M059J (cell line): ENCODE data around the gene CD247. TPM values are rescaled to one million over a fixed set of nuclear protein-coding genes. Genes with fewer than 3 reads are reported as not detected.

Experiments
- DNase-seq: peaks from one replicate; pipeline ENCODE4 v3.0.0-alpha.2; 2012; ENCODE audit warnings: low read depth
- total RNA-seq: library from RNA; depleted of rRNA; stranded (reverse); fragments of >200 nt; shearing (Covaris generic); gene quantifications from 2 replicates; pipeline ENCODE4 v1.2.3, GENCODE V29; 2014

Gene CD247
- total RNA-seq, 1 experiment from 2014 or later = not detected

DNA sequence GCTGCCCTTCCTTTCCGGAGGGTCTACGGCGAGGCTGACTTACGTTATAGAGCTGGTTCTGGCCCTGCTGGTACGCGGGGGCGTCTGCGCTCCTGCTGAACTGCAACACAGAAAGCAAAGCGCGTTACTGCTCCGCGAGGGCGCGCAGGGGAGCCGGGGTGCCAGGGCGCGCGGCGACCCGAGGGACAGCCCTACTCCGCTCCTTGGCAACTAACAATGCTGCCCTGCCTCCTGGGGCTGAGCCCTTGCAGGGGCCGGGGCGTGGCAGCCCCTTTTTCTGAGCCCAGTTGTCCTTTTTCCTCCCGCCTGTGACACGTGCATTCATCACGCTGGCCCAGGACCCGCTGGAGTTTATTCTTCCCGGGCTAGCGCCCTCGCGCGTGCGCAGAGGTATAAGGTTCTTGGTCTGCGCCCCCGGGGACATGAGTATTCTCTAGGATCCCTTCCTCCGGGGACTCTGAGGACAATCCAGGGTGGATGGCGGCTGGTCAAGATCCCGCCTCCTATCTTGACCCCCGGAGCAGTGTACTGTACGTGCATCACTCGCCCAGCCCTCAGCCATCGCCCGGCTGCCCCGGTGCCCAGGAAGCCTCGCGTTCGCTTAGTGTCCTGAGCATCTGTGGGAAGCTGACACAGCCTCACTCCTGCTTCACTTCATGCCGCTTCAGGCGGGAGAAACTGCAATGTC is 78.9 kb downstream of the CD247 start:
- peak; percentile 60 for DNase-seq

DNA sequence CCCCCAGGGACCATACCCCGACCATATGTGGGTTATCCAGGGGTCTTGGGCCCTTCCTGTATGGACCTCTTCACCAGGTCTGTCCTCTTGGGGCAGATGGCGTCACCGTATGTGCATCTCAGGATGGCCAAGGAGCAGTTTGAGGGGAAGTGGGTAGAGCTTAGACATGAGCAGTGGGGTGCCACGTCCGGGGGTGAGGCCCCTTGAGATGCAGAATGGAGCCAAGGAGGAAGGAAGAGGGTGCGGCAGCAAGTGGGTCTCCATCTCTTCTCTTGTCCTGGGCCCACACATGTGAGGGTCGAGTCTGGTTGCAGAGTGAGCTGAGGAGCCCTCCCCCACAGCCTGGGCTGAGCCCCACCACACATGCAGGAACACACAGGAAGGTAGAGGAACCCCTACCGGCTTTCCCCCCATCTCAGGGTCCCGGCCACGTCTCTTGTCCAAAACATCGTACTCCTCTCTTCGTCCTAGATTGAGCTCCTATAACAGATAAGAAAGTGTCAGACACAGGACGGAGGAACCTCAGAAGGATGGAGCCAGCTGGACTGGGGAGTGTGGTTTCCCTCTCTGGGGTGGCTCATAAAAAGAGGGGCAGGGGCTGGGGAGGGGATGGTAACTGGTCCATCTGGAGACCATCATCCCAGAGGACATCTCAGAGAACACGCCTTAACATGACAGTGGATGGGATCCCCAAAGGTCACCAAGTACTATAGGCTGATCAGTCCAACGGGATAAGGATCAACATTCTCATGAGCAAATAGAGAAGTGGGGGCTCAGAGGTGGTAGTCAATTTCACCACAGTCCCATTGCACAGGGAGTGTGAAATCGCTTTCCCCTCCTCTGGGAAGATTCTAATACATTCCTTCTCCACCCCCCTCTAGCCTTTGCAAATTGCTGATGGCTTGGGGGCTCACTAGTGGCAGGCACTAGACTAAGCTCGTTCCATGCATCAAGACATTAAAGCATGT is 79.9 kb downstream of the CD247 start:
- no peak for DNase-seq

DNA sequence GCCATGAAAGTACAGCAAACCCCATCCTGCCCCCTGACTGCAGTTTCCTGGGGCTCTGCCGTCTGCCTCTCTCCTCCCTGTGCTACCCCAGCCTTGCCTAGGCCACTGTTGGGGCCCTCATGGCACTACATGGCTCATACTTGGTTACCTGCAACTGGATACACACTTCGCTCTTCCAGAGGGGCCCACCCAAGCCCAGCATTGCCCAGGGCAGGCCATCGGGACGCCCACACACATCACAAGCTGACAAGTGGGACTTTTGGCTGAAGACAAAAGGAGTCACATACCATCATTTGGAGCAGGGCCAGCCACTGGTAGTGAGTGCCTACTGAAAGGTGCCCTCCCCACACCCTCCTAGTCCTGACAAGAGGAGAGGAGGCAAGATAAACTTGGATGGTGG is 82.8 kb downstream of the CD247 start:
- DNase-seq = no peak

GRCh38 chr1:167434306-167434705 is 84.0 kb downstream of the CD247 start:
- no peak for DNase-seq

GRCh38 chr1:167433884-167434283 is 84.4 kb downstream of the CD247 start:
- no peak for DNase-seq

GRCh38 chr1:167432780-167433179 is 85.5 kb downstream of the CD247 start:
- DNase-seq = no peak

DNA sequence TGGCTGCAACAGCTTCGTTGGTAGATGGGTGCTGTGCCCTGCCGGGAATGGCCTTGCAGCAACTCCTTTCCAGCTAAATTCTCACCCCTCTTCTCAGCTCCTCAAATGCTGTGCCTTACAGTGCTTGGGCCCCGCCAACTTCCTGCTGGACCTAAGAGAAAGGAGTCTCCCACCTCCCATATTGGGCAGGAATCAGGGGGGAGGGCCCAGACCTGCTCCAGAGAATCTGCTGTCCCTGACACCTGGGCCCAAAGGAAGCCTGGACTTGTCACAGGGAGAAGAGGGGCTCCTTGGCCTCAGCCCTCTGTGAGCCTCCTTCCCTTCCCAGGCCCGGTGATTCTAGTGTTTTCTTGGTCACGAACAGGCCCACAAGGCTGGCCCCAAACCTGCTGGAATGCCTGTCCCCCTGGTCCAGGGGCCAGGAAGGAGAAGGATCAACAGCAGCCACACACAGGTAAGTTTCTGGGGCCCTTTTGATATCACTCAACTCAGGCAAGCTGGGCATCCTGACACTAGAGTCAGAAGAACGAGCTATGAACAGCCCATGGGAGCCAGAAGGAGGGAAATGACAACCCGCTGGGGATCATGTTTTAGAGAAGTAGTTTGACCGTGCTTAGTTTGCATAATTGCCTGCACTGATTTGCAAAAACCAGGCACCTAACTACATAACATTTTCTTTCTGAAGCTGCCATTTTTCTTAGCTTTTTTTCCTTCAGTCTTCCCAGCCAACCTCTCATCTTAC is 86.2 kb downstream of the CD247 start:
- DNase-seq = no peak

- no peak for DNase-seq
These were observed 86.9 kb downstream of the CD247 start for GRCh38 chr1:167431261-167431908.

DNA sequence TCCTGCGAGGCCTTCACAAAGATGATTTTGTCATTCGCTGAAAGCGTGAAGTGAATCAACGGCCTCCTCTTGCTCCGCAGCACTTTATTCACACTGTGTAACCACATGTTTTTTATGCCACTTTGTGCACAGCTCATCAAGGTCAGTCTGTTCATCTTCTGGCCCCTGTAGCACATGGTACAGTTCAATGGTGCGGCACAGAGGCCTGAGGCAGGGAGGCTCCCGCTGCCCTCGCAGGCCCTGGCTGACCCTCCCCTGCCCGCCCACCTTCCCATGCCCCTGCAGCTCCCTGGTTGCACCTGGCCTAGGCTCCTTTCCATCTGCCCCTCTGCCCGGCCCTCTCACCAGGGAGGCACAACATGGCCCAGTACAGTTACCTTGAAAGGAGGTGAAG is 87.5 kb downstream of the CD247 start:
- no peak for DNase-seq

DNA sequence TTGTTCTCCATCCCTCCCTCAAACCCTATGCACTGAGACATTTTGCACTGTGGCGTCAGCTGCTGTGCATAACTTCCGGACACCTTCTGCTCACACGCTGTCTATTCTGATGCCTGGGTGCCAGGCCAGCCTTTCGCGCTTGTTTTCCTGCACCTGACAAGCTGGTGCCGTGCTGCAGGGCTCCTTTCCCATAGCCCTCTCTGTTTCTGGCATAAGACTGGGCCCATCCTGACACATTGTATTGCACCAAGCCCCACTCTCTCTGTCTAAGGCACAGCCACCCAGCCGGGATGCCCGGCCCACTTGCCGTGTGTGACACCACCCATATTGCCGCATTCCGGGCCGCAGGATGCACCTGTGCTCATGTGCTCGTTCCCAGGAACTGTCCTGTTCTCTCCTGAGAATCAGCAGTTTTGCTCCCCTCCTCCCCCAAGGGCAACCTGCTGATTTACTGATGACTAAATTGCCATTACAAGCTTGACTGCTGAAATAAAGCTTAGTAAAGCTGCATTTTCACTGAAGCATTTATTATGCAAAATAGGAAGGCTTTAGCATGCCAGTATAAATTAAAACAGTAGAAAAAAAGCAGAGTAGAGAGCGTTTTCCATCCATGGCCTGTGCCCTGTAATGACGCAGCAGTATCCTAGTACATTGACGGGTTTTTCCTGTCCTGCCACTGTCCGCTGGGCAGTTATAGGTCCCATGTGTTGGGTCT is 88.0 kb downstream of the CD247 start:
- no peak for DNase-seq

DNA sequence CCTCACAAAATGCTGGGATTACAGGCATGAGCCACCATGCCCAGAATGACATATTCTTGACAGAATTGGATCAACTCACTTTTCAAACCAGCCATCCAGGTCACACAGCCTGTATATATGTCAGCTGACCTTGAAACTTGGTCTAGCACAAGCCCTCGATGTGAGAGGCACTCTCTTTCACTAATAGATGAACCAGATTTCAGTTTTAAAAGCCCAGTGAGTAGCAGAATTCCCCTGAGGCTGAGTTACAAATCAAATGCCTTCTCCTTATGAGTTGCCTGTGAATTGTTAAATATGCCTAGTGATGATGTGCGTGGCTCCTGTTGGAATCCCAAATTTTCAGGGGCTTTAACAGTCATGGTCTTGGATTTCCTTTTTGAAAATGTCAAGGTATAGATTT is 88.7 kb downstream of the CD247 start:
- DNase-seq = no peak

DNA sequence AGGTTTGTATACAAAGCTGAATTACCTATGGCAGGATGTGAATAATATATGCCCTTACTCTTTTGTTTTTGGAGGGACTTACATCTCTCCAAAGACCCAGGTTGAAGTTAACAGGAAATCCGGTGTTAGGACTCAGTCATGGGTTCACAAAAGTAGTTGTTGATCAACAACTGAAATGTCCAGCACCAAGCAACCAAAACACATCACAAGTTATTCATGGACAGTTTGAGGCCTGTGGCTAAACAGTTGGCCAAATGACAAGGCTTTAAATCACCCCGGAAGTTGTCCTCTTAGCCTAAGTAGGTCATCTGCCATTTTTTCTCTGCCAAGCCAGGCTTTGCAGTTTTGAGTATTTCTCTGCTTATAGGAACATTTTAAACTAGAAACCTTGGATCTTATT is 89.9 kb downstream of the CD247 start:
- DNase-seq = peak; percentile 66

DNA sequence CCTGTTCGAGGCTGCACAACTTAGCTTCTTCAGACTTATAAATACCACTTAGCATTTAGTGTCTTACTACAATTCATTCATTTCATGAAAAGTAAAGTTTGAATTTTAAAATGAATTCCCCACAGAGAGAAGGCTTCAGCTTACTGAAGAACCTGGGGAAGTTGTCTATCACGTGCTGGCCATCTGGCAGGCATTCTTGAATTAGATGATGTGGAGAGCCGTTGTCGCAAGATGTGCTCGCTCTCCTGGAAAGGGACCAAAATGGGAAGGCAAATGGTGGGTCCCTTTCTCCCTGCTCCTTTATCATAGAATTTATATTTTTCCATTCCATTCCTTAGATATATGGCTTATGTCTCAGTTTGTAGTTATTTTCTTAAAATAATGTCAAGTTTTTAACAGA is 90.5 kb downstream of the CD247 start:
- no peak for DNase-seq

DNA sequence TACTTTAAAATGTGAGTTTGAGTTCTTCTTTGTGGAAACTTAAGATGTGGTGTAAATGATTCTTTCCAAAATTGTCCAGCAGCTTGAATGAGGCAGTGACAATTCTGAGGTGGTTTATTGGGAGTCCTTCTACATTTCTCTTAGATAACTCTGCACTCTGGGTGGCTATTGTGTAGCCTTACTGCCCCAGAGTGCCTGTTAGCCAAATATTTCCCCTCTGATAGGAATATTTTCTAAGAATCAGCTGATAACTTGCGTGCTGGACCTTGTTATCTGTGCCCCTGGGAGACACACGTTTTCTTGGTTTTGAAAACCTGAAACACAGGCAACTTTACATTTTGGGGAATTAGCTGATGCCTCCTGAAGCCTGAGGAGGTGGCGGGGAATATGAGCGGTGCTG is 91.6 kb downstream of the CD247 start:
- DNase-seq = no peak

DNA sequence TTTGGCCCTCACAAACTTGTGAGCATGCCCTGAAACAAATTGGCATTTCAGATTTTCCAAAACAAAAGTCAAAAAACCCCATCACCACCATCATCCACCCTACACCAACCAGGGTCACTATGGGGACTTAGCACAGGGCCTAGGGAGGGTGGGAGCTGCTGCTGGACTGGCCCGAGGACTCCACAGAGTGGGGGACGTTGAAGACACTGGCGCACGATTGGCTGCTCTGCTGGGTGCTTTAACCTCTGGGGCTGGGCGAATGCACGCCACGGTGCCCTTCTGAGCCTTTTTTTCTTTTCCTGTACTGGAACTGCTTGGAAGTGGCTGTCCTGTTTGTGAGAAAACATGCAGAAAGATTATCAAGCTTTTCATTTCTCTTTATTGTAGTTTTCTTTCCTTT is 92.8 kb downstream of the CD247 start:
- no peak for DNase-seq

GRCh38 chr1:167423684-167424619 is 94.4 kb downstream of the CD247 start:
- DNase-seq = no peak

GRCh38 chr1:167420510-167420909 is 97.8 kb downstream of the CD247 start:
- no peak for DNase-seq

DNA sequence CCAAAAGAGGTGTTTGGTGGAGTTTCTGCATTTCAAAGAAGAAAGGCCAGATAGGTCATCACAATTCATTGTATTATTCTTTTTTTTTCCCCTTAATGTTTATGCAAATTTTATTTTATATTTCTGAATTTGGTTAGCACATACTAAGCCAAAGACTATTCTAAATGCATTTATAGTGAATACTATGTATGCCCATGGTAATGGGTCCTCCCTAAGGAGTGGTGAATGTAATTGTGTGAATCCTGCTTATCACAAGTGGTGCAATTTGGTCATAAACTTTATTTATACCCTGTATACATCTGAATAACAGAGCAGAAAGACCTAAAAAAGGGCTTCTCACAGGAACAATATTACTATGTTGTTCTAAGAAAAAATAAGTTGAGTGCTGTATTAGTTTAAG is 99.1 kb downstream of the CD247 start:
- DNase-seq = no peak

DNA sequence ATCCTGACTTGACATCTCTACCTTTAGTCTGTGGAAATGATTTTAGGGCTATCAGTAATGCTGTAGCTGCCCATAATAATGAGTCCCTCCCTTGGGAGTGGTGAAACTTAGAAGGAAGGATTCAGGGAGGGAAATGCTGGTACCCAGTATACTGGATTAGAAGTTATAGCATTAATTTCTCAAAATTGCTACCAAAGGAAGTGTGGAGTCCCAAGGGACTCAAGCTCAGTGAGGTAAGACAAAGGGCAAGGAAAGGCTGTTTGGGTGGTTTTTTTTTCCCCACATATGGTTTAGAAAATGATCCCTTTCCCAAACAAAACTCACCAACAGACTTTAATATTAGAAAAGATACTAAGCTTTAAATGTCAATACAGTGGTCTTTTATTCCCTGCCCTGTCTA is 99.9 kb downstream of the CD247 start:
- DNase-seq = no peak

DNA sequence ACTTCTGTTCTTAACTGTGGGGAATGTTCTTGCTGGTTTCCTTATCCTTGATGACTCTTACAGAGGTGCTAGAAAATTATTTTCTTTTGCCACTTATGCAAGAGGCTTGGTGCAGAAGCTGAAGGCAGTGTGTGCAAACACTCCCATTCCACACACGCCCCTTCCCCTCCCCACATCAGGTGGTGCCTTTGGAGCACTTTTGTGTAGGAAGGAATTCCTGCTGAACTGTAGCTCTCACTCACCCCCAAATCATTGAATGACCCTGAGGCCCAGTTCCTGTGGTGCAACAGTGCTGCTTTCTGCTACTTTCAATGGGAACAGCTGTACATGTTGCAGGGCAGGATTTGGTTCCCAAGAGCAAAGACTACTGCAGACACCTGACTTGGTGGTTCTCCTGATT is 101.8 kb downstream of the CD247 start:
- no peak for DNase-seq
